ENCODE measurements around the gene BAHD1.

The BAHD1 gene

GRCh38 chr15:40424483-40425115 lies 16.2 kb upstream of the BAHD1 start:
- no peak for DNase-seq

DNA sequence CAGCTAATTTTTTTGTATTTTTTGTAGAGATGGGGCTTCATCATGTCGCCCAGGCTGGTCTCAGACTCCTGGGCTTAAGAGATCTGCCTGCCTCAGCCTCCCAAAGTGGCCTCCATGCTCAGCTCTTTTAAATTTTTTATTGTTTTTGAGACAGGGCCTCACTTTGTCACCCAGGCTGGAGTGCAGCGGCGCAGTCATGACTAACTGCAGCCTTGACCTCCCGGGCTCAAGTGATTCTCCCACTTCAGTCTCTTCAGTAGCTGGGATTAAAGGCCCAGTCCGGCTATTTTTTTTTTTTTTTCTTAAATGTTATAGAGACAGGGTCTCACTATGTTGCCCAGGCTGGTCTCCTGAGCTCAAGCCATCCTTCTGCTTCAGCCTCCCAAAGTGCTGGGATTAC lies 15.1 kb upstream of the BAHD1 start:
- DNase-seq: no peak

- no peak for DNase-seq
Measured at GRCh38 chr15:40427188-40427587, 13.6 kb upstream of the BAHD1 start.

DNA sequence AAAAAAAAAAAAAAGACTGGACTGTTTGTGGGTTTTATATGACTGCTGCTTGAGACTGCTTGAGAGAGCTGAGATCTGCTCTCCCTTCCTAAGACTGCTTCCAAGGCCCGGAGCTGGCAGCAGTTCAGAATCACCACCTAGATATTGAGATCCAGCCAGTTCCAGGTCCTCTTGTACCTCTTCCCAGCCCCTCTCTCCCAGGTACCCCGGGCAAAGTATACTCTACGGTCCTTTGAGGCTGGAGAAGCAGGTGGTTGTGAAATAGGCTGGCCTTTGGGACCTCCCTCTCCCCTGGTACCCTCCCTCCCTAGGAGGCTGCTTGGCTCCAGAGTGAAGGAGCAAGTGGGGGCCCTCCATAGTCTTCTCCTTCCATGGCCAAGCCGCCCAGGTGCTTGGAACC lies 12.6 kb upstream of the BAHD1 start:
- no peak for DNase-seq

GRCh38 chr15:40429068-40429710 lies 11.6 kb upstream of the BAHD1 start:
- DNase-seq: no peak

DNA sequence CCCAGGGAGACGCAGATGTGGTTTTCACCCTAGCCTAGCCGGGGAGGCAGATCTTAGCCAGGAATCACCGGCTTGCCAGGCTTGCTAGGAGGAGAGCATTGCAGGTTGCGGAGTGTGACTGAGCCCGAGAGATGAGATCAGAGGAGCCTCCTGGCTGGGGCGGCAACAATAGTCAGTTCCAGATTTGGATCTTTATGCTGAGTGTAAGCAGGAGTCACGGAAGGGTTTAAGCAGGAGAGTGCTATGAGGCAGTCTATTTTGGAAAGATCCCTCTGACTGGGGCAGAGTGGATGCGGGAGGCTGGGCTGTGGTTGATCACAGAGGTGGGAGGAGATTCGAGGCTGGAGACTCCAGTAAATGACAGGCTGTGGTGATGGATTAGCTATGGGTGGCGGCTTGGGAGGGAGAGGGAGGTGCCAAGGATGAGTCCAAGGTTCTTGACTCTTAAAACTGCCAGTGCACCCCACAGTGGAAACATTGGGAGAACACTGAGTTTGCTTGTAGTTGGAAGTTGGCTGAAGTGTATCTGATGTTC lies 10.4 kb upstream of the BAHD1 start:
- DNase-seq: peak; percentile 41

GRCh38 chr15:40435023-40435709 lies 5.6 kb upstream of the BAHD1 start:
- DNase-seq: no peak

- no peak for DNase-seq
Measured at GRCh38 chr15:40435710-40436089, 5.1 kb upstream of the BAHD1 start.

GRCh38 chr15:40436116-40436891 lies 4.4 kb upstream of the BAHD1 start:
- DNase-seq: no peak

DNA sequence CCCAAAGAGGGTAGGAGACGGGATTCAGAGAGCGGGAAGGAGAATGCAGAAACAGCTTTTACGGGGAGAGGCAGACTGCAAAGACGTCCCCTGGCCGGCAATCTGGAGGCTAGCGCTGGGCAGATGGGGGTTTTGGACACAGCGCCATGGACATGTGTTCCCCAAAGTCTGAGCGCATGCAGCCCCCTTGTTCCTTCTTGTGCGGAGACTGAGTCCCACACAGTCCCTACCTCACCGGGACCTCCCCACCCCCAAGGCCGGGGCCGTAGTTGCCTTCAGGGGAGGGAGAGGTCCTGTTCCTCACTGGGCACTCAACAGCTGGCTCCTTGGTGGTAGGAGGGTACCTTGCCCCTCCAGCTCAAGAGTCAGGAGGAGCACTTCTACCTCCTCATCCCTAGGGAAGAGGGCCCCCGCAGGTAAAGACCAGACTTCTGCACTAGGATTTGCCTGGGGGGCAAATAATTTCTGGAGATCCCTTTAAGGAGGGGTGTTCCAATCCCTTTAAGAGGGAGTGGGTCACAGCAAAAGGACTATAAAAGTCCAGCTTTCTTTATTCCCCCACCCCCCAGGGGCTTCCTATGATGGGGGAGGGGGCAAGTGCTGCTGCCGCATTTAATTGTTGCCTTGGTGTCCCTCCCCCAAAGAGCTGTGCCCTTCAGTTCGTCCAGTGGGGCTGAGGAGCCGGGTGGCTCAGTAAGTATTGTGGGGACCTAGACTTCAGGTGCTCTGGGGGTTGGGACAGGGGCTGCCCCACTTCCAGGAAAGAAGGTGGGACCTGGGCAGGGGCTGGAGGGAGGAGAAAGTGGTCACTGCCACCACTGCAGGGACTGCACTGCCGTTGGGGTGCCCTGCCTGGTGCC lies 3.6 kb upstream of the BAHD1 start:
- DNase-seq: no peak

DNA sequence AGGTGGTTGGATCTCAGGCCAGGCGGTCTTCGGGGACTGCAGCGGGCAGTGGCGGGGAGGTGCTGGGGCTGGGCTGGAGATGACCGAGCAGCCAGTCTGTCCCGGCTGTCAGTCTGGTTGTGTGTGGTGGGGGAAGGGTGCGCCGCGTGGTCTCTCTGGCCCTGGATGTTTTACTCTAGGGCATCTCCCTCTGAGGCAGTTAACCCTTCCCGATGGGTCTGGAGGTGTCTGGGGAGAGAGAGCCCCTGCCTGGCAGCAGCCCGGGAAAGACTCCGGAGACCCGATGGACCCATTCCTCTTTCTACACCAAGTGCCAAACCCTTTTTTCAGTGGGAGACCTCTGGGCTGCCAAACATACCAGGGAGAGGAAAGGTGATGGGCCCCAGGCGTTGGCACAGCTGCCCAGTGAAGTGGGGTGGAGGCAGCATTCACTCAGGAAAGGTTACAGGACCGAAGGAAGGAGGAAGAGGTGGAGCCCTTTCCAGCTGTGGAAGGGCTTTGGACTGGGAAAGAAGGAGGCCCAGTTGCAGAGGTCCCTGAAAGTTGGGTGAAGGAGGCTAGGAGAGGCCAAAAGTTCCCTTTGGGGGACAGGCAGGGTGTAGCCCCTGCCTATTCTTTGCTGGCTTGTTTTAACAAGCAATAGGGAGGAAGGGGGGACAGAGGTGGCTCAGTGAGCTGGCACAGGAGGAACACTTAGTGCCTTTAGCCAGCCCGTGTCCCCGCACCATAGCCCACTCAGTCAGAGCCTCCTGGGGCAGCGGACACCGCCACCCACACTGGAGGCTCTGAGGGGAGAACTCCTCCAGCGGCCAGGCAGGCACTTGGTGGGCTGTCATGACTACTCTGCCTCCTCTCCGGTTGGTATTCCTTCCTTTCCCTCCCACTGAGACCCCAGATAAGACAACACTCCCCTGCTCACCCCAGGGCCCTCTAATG lies 2.7 kb upstream of the BAHD1 start:
- no peak for DNase-seq

GRCh38 chr15:40438712-40439111 lies 2.0 kb upstream of the BAHD1 start:
- DNase-seq: no peak

GRCh38 chr15:40439461-40439959 lies 1.2 kb upstream of the BAHD1 start:
- DNase-seq: no peak

DNA sequence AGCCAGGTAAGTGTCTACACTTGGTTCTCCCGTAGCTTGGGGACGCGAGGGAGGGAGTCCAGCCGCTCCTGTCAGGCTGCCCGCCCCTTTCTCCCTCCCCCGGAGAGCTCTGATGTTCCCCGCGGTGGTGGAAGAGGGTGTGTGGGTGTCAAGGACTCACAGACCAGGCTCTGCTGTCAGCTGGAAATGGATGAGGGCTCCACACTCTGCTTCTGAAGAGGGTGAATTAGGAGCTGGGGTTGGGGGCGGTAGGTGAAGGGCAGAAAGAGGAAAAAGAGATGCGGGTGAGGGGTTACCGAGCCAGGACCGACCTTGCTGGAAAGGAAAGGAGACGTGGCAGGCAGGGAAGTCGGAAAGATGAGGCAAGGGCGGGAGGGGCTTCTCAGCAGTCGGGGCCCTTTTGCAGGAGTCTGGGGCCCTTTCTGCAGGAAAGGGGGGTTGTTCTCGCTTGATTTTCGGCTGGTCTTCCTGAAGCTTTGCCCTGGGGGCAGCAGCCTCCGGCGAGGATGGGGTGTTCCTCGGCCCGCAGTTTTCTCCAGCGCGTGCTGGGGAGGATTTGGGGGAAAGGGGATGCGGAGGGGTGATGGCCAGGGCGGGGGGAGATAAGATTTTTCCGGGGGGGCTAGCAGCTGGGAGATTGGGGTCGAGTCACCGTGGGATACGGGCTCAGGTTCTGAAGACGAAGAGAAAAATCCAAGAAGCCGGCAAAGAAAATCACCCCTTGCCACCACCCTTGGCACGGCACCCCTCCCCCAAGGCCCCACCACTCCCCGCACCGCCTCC lies 602 bp upstream of the BAHD1 start:
- DNase-seq: peak; percentile 37

- no peak for DNase-seq
Measured at GRCh38 chr15:40441565-40442531, 1.1 kb downstream of the BAHD1 start.

- DNase-seq: no peak
Measured at GRCh38 chr15:40443255-40443654, 2.5 kb downstream of the BAHD1 start.

DNA sequence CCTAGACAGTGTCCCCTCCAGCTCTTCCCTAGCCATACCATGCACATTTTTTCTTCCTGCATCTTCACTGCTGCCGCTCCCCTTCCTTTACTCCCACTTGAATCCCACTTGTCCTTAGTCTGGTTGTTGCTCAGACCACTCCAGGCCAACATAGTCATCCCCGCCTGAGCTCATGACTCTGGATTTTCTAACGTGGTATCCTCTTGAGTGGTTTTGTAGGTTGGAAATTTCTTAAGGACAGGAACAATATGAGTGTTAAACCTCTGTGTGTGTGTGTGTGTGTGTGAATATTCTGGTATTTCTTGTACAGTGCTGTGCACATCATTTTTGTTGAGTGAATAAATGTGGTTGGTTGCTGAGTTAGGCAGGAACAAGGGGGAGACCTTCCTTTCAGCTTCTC lies 3.1 kb downstream of the BAHD1 start:
- DNase-seq: no peak

DNA sequence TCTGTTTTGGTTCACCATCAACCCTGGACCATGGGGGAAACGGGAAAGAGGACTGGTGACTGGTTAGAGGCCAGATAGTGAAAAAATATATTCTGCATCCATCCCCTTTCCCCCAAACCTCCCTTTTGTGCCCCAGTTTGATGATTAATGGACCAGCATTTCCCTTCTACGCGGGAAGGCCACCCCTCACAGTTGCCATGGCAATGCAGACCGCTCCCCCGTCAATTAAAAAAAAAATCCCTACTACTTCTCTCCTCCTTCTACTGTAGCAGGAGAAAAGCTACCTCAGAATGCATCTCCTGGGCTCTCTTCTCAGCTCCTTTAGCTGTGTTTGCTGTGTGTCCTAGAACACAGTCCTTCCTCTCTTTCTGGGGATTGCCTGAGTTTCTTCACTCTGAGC lies 4.0 kb downstream of the BAHD1 start:
- DNase-seq: no peak

DNA sequence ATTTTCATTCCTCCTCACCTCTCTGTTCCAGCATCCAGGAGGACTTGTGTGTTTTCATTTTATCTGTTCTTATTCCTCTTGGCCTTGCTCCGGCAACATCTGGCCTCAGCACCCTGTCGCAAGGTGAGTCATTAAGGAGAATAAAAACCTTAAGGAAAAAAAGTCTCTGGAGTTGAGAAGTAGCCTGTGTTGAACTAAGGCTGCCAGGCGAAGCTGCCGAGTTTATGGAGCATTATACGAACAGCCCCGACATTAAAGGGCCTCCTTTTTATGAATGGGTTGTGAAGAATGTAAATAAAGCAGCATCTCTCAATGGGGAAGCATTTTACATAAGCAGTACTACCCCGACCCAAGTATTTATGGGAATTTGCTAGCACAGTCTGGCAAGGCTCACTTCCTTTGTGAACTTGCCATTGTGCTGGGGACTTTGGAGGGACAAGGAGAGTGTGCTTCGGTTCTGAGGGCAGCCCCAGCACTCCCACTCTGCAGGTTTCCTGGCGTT lies 4.7 kb downstream of the BAHD1 start:
- DNase-seq: peak; percentile 56

Data from fibroblast of skin of right quadriceps (primary cell).